Epithelial cell of proximal tubule (primary cell): Measurements from ENCODE around the gene TAPBPL. TPM values are rescaled to one million over a fixed set of nuclear protein-coding genes. Genes with fewer than 3 reads are reported as not detected.

ENCODE experiments used
- DNase-seq: peaks from one replicate; pipeline ENCODE4 v3.0.0-alpha.2; 2011; ENCODE audit warnings: low read depth
- H3K4me3 ChIP-seq: 2 replicates; pipeline ENCODE4 v1.5.1; 2011; ENCODE audit warnings: low read depth, mild to moderate bottlenecking, low read length
- total RNA-seq: library from RNA; depleted of rRNA; stranded (reverse); fragments of >200 nt; gene quantifications from 2 replicates; pipeline ENCODE4 v1.2.3, GENCODE V29; 2015
- TF ChIP-seq, protein P1 (sequence below): conservative IDR thresholded peaks from 2 replicates; pipeline ENCODE4 v1.5.1; 2012; ENCODE audit warnings: low read depth, mild to moderate bottlenecking, low read length

TAPBPL gene, protein sequence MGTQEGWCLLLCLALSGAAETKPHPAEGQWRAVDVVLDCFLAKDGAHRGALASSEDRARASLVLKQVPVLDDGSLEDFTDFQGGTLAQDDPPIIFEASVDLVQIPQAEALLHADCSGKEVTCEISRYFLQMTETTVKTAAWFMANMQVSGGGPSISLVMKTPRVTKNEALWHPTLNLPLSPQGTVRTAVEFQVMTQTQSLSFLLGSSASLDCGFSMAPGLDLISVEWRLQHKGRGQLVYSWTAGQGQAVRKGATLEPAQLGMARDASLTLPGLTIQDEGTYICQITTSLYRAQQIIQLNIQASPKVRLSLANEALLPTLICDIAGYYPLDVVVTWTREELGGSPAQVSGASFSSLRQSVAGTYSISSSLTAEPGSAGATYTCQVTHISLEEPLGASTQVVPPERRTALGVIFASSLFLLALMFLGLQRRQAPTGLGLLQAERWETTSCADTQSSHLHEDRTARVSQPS
- 6.5 and 17.0 TPM in 2 replicates for total RNA-seq

DNA sequence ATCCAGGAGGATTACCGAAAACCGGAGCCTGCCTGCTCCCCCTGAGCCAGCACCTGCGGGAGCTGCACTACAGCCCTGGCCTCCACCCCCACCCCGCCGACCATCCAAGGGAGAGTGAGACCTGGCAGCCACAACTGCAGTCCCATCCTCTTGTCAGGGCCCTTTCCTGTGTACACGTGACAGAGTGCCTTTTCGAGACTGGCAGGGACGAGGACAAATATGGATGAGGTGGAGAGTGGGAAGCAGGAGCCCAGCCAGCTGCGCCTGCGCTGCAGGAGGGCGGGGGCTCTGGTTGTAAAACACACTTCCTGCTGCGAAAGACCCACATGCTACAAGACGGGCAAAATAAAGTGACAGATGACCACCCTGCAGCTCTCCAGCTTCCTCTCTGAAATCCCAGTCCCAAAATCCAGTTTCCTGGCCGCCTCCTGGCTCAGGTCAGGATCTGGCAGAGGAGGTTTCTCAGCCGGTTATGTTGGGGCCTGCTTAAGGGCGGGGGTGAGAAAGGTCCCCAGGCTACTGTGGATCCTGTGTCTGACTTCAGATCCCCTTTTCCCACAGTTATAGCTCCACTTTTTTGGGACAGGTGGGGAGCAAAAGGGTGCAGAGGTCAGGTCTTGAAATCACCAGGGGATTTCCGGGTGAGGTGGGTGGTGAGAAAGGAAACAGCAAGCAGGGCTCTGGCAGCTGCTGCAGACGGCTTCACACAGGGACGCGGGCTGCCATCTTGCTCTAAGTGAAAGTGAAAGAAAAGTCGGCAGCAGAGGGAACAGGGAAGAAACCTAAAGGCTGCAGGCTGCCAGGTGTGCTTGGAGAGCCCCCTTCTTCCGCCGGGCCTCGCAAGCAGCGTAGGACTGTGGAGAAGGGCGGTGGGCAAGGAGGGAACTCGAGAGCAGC lies at the start of gene TAPBPL:
TSS of gene TAPBPL (plus strand) at position 695 of the 897 bp plus-strand sequence. CDS start 207 bp downstream, outside the sequence.
- H3K4me3 ChIP-seq, result peak within 1 kb of the TSS; percentile 89

DNA sequence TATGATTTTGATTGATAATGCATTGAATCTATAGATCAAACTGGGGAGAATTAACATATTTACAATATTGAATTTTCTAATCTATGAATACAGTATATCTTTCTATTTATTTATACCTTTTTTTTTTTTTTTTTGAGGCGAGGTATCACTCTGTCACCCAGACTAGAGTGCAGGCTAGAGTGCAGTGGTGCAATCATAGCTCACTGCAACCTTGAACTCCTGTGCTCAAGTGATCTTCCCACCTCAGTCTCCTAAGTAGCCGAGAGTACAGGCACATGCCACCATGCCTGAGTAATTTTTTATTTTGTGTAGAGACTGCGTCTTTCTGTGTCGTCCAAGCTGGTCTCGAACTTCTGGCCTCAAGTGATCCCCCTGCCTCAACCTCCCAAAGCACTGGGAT lies 47.5 kb upstream of the TAPBPL start:
- no peak for DNase-seq
- H3K4me3 ChIP-seq, result no peak overlapping the region
- TF ChIP-seq, protein P1, sequence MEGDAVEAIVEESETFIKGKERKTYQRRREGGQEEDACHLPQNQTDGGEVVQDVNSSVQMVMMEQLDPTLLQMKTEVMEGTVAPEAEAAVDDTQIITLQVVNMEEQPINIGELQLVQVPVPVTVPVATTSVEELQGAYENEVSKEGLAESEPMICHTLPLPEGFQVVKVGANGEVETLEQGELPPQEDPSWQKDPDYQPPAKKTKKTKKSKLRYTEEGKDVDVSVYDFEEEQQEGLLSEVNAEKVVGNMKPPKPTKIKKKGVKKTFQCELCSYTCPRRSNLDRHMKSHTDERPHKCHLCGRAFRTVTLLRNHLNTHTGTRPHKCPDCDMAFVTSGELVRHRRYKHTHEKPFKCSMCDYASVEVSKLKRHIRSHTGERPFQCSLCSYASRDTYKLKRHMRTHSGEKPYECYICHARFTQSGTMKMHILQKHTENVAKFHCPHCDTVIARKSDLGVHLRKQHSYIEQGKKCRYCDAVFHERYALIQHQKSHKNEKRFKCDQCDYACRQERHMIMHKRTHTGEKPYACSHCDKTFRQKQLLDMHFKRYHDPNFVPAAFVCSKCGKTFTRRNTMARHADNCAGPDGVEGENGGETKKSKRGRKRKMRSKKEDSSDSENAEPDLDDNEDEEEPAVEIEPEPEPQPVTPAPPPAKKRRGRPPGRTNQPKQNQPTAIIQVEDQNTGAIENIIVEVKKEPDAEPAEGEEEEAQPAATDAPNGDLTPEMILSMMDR, result no peak

More for the DNA sequence above, at the start of gene TAPBPL:
- TF ChIP-seq, protein P1, result no peak
- DNase-seq, result no peak

DNA sequence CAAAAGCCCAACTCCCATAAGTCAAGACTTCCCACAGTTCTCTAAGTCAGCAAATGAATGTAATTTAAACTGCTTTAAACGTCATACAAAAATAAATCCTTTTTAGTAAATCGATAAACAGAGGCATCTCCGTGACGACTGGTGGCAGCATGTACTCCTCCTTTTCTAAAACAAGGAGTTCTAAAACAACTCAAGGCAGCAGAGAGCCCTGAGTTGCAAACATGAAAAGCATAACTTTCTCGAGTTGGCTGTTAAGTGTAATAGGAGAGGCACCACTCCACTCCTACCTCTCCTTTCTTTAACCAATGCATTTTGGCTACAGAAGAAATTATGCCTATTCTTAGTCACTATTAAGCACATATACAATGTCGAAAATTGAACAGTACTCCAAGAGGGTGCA lies 45.9 kb upstream of the TAPBPL start:
- TF ChIP-seq, protein P1, result no peak

DNA sequence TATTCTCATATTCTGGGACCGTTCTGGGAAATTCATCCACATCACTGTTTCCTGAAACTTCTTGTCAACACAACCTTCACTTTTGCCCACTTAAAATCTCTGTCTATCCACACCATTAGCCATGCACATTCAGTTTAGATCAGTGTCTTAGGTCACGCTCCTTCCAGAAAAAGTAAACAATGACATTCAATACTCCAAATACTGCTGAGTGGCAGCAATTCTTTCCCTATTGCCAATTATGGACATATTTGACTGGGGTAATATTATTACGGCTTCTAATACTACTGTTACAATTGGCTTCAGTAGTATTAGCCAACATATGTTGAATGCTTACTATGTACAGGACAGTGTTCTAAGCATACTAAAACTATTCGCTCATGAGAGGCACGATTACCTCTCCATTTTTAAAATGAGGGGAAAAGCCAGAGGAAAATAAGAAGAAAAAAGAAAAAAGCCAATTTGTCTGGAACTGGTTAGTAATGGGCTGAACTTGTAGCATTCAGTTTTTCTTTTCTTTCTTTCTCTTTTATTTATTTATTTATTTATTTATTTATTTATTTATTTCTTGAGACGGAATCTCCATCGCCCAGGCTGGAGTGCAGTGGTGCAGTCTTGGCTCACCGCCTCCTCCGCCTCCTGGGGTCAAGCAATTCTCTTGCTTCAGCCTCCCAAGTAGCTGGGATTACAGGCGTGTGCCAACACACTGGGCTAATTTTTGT lies 44.4 kb upstream of the TAPBPL start:
- TF ChIP-seq, protein P1, result no peak
- H3K4me3 ChIP-seq, result no peak overlapping the region
- DNase-seq, result no peak

More for the DNA sequence above, 45.9 kb upstream of the TAPBPL start:
- no peak overlapping the region for H3K4me3 ChIP-seq
- DNase-seq, result no peak

DNA sequence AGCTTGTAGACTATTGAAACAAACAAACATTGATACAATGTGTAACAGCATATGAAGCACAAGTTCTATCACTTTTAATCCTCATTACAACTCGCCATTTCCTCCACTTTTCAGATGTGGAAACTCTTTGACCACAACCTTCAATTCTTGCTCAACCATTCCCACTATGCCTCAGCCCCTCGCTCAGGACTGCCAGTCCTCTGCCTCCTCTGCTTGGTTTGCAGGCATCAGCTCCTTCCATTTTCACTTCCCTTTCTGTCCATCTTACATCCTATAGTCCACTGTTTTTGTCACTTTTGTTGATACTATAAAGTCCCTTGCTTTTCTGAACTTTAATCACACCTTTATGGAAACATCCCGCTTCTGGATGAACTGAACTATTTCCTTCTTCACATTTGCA lies 35.2 kb upstream of the TAPBPL start:
- no peak overlapping the region for H3K4me3 ChIP-seq
- TF ChIP-seq, protein P1, result no peak
- no peak for DNase-seq

DNA sequence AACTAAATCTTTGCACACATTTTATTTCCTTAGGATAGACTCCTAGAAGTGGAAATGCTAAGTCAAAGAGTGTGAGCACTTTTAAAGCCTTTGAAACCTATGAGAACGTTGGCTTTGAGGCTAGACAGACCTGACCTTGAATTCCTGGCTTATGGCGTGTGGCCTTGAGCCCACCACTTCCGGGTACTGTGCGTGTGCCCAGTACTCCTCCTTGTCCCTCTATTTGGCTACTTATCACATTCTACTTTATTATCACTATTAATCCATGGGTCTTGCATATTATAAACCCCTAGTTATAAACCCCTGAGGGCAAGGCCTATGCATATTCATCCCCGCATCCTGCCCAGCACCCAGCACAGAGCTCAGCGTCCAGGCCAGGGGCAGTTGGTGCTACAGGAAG lies 33.0 kb upstream of the TAPBPL start:
- DNase-seq, result no peak
- TF ChIP-seq, protein P1, result no peak
- H3K4me3 ChIP-seq, result no peak overlapping the region
